Choroid plexus epithelial cell (primary cell): Measurements from ENCODE around the gene AKT1.

Experiments used
- DNase-seq: peaks from one replicate; pipeline ENCODE4 v3.0.0-alpha.2; 2010; ENCODE audit warnings: low read depth
- H3K4me3 ChIP-seq: 2 replicates; pipeline ENCODE4 v1.5.1; 2011; ENCODE audit warnings: low read depth, mild to moderate bottlenecking, control low read depth, low read length, moderate library complexity
- CTCF ChIP-seq: conservative IDR thresholded peaks from 2 replicates; pipeline ENCODE4 v1.5.1; 2011; ENCODE audit warnings: low read depth, mild to moderate bottlenecking, control low read depth, inconsistent platforms, low read length, moderate library complexity

AKT1 gene

GRCh38 chr14:104734991-104735779 is 60.4 kb downstream of the AKT1 start:
- no peak overlapping the region for H3K4me3 ChIP-seq
- DNase-seq, result no peak
- TF ChIP-seq CTCF, result no peak

- no peak overlapping the region for H3K4me3 ChIP-seq
- TF ChIP-seq CTCF, result no peak
- DNase-seq, result no peak
These were observed 61.0 kb downstream of the AKT1 start for GRCh38 chr14:104734601-104734990.

- H3K4me3 ChIP-seq, result no peak overlapping the region
- no peak for TF ChIP-seq CTCF
- DNase-seq, result no peak
These were observed 61.4 kb downstream of the AKT1 start for GRCh38 chr14:104734051-104734587.

GRCh38 chr14:104732931-104733681 is 62.4 kb downstream of the AKT1 start:
- no peak for DNase-seq
- no peak for TF ChIP-seq CTCF
- H3K4me3 ChIP-seq, result no peak overlapping the region

GRCh38 chr14:104732355-104732804 is 63.2 kb downstream of the AKT1 start:
- no peak for TF ChIP-seq CTCF
- no peak for DNase-seq
- no peak overlapping the region for H3K4me3 ChIP-seq

- no peak for DNase-seq
- peak; percentile 56 for TF ChIP-seq CTCF
These were observed 63.9 kb downstream of the AKT1 start for GRCh38 chr14:104731320-104732294.

More at GRCh38 chr14:104731320-104732294, 63.9 kb downstream of the AKT1 start:
- no peak overlapping the region for H3K4me3 ChIP-seq
